ENCODE measurements around the gene DYNC2I2. TPM values are rescaled to one million over a fixed set of nuclear protein-coding genes. Genes with fewer than 3 reads are reported as not detected.
A peak's percentile ranks its signal among the peaks of the same experiment; 100 is the strongest.
"Not testable (repeated sequence)": the region's sequence is repeated elsewhere in the genome, so short reads cannot be mapped to it uniquely, and the experiment has no call there.

Gene DYNC2I2
- total and polyA plus RNA-seq, 2 experiments from 2014 or later = 77.2 to 119 TPM

- H3K9me3 ChIP-seq (ENCODE audit: low read depth) = no peaks in the 10 kb centered on the region
- no peak for DNase-seq (ENCODE audit: low read depth in 1 of 2, low spot score in 1 of 2)
- no peaks in the 10 kb centered on the region for H3K27me3 ChIP-seq
- peak overlapping the region; percentile 51 for H3K27ac ChIP-seq
- H3K36me3 ChIP-seq = peaks cover 74% of the 10 kb centered on the region
- H3K4me3 ChIP-seq = no peak overlapping the region
- no peak for TF ChIP-seq CTCF (IDR thresholded peaks at IDR 0.05; ENCODE audit: low read depth, low read length)
- no peaks in the 10 kb centered on the region for H3K4me1 ChIP-seq (ENCODE audit: low read depth)
Measured at GRCh38 chr9:128593856-128594255, 62.8 kb downstream of the DYNC2I2 start.

GRCh38 chr9:128593039-128593438, 63.6 kb downstream of the DYNC2I2 start:
- Histone ChIP-seq H3K27me3 (no peaks in the 10 kb centered on the region), H3K27ac (no peak overlapping the region), H3K4me3 (no peak overlapping the region), H3K36me3 (peaks cover 73% of the 10 kb centered on the region), H3K9me3 (ENCODE audit: low read depth) (no peaks in the 10 kb centered on the region), H3K4me1 (ENCODE audit: low read depth) (no peaks in the 10 kb centered on the region)
- no peak for TF ChIP-seq CTCF (IDR thresholded peaks at IDR 0.05; ENCODE audit: low read depth, low read length)
- no peak for DNase-seq (ENCODE audit: low read depth in 1 of 2, low spot score in 1 of 2)

- Histone ChIP-seq H3K9me3 (ENCODE audit: low read depth) (no peaks in the 10 kb centered on the region), H3K27ac (no peak overlapping the region), H3K36me3 (peaks cover 76% of the 10 kb centered on the region), H3K4me1 (ENCODE audit: low read depth) (no peaks in the 10 kb centered on the region), H3K4me3 (no peak overlapping the region), H3K27me3 (no peaks in the 10 kb centered on the region)
- TF ChIP-seq CTCF (IDR thresholded peaks at IDR 0.05; ENCODE audit: low read depth, low read length) = no peak
- DNase-seq (ENCODE audit: low read depth in 1 of 2, low spot score in 1 of 2) = no peak
Measured at GRCh38 chr9:128588581-128589233, 67.9 kb downstream of the DYNC2I2 start.

GRCh38 chr9:128587453-128587852, 69.2 kb downstream of the DYNC2I2 start:
- no peaks in the 10 kb centered on the region for H3K9me3 ChIP-seq (ENCODE audit: low read depth)
- no peak overlapping the region for H3K4me3 ChIP-seq
- no peak for DNase-seq (ENCODE audit: low read depth in 1 of 2, low spot score in 1 of 2)
- H3K4me1 ChIP-seq (ENCODE audit: low read depth) = no peaks in the 10 kb centered on the region
- H3K36me3 ChIP-seq = peaks cover 78% of the 10 kb centered on the region
- no peaks in the 10 kb centered on the region for H3K27me3 ChIP-seq
- no peak overlapping the region for H3K27ac ChIP-seq
- TF ChIP-seq CTCF (IDR thresholded peaks at IDR 0.05; ENCODE audit: low read depth, low read length) = no peak

- not testable (repeated sequence) for H3K27me3 ChIP-seq; H3K9me3 ChIP-seq (ENCODE audit: low read depth); H3K27ac ChIP-seq; H3K4me1 ChIP-seq (ENCODE audit: low read depth); H3K4me3 ChIP-seq; DNase-seq (ENCODE audit: low read depth in 1 of 2, low spot score in 1 of 2)
- peaks cover 80% of the 10 kb centered on the region for H3K36me3 ChIP-seq
Measured at GRCh38 chr9:128586934-128587333, 69.7 kb downstream of the DYNC2I2 start.

GRCh38 chr9:128585155-128585554, 71.5 kb downstream of the DYNC2I2 start:
- not testable (repeated sequence) for DNase-seq (ENCODE audit: low read depth in 1 of 2, low spot score in 1 of 2); H3K27me3 ChIP-seq; H3K9me3 ChIP-seq (ENCODE audit: low read depth); H3K27ac ChIP-seq; H3K4me3 ChIP-seq; H3K4me1 ChIP-seq (ENCODE audit: low read depth)
- H3K36me3 ChIP-seq = peaks cover 84% of the 10 kb centered on the region

Other genes with a start within 250 kb of the DYNC2I2 start
- gene CERCAM, start 236.0 kb downstream of the DYNC2I2 start, total RNA-seq = 34.6 and 53.8 TPM in 2 replicates
- gene CERCAM, start 236.0 kb downstream of the DYNC2I2 start, polyA plus RNA-seq = 38.6 and 58.1 TPM in 2 replicates
- gene ODF2, start 200.8 kb downstream of the DYNC2I2 start, total RNA-seq = 31.5 and 66.9 TPM in 2 replicates
- 31.3 and 47.2 TPM in 2 replicates for gene ODF2, start 200.8 kb downstream of the DYNC2I2 start, polyA plus RNA-seq
- gene GLE1, start 152.1 kb downstream of the DYNC2I2 start, total RNA-seq = 20.6 and 22.4 TPM in 2 replicates
- 16.3 and 28.4 TPM in 2 replicates for gene GLE1, start 152.1 kb downstream of the DYNC2I2 start, polyA plus RNA-seq
- 207 and 227 TPM in 2 replicates for gene SPTAN1, start 104.3 kb downstream of the DYNC2I2 start, total RNA-seq
- gene SPTAN1, start 104.3 kb downstream of the DYNC2I2 start, polyA plus RNA-seq = 118 TPM in 2 replicates
- 335 and 481 TPM in 2 replicates for gene SET, start 32.4 kb upstream of the DYNC2I2 start, total RNA-seq
- 227 and 262 TPM in 2 replicates for gene SET, start 32.4 kb upstream of the DYNC2I2 start, polyA plus RNA-seq
- 13.8 and 17.9 TPM in 2 replicates for gene PKN3, start 45.7 kb upstream of the DYNC2I2 start, total RNA-seq
- gene PKN3, start 45.7 kb upstream of the DYNC2I2 start, polyA plus RNA-seq = 13.4 and 13.5 TPM in 2 replicates
- 58.7 and 87.1 TPM in 2 replicates for gene ZDHHC12, start 67.3 kb upstream of the DYNC2I2 start, total RNA-seq
- 47.4 and 68.3 TPM in 2 replicates for gene ZDHHC12, start 67.3 kb upstream of the DYNC2I2 start, polyA plus RNA-seq
- gene ZER1, start 115.1 kb upstream of the DYNC2I2 start, total RNA-seq = 89.6 and 94.1 TPM in 2 replicates
- 74.1 and 84.7 TPM in 2 replicates for gene ZER1, start 115.1 kb upstream of the DYNC2I2 start, polyA plus RNA-seq
- gene TBC1D13, start 130.4 kb upstream of the DYNC2I2 start, total RNA-seq = 24.6 and 26.6 TPM in 2 replicates
- gene TBC1D13, start 130.4 kb upstream of the DYNC2I2 start, polyA plus RNA-seq = 33.4 and 39.4 TPM in 2 replicates
- 93.3 and 136 TPM in 2 replicates for gene ENDOG, start 161.7 kb upstream of the DYNC2I2 start, total RNA-seq
- 177 and 209 TPM in 2 replicates for gene ENDOG, start 161.7 kb upstream of the DYNC2I2 start, polyA plus RNA-seq
- gene SPOUT1, start 172.9 kb upstream of the DYNC2I2 start, total RNA-seq = 20.2 and 24.2 TPM in 2 replicates
- gene SPOUT1, start 172.9 kb upstream of the DYNC2I2 start, polyA plus RNA-seq = 32.1 and 52.1 TPM in 2 replicates
- 23.3 and 25.0 TPM in 2 replicates for gene KYAT1, start 225.1 kb upstream of the DYNC2I2 start, total RNA-seq
- gene KYAT1, start 225.1 kb upstream of the DYNC2I2 start, polyA plus RNA-seq = 21.8 and 36.9 TPM in 2 replicates
- 48.1 and 55.8 TPM in 2 replicates for gene LRRC8A, start 225.3 kb upstream of the DYNC2I2 start, total RNA-seq
- gene LRRC8A, start 225.3 kb upstream of the DYNC2I2 start, polyA plus RNA-seq = 28.6 and 31.6 TPM in 2 replicates